Measurements from ENCODE around the gene TFDP1.

DNA sequence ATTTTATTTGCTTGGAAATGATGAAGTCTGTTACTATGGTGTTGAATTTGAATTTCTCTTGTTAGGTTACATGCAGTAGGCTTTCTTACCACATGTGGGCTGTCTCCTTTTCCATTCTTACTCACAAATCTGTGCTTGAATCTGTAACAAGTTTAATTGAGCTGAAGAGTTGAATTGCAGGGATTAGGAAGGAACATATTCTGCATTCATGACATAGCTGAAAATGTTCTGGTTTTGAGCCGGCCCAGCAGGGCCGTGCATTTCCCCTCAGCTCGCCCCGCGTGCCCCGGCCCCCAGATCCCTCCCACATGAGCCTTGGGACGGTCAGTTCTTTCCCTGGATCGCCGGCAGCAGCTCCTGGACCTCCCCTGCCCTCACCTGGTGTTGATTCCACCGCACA lies 28.1 kb downstream of the TFDP1 start:
- no peak for TF ChIP-seq CTCF (IDR thresholded peaks at IDR 0.05; ENCODE audit: insufficient read depth, low read depth, low read length)
- no peak for TF ChIP-seq EZH2 (IDR thresholded peaks at IDR 0.05; ENCODE audit: insufficient read depth, low read length)

Measured in astrocyte (in vitro differentiated cells and primary cell).